ENCODE results near the gene VDAC2.

Gene VDAC2

DNA sequence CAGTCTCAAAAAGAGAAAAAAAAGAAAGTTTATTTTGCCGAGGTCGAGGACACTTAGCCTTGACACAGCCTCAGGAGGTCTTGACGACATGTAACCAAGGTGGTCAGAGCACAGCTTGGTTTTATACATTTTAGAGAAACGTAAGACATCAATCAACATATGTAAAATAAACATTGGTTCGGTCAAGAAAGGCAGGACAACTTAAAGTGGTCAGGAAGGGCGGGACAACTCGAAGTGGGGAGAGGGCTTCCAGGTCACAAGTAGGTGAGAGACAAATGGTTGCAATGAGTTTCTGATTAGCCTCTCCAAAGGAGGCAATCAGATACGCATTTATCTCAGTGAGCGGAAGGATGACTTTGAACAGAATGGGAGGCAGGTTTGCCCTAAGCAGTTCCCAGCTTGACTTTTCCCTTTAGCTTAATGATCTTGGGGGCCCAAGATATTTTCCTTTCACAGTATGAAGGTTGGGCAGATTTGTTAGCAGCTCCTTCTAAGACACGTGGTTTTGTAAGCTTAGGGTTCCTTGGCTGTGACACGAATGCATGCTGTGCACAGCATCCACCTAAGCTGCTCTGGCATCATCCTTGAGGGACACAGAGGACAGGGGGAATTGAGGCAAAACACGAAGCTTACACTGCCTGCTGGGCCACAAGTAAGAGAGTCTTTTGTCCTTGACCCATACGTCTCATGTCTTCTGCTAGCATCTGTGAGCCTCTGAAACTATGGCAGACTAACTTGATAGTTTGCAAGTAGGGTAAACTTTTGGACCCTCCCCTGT, 3.3 kb upstream of the VDAC2 start (continued):
- TF ChIP-seq, protein P1, sequence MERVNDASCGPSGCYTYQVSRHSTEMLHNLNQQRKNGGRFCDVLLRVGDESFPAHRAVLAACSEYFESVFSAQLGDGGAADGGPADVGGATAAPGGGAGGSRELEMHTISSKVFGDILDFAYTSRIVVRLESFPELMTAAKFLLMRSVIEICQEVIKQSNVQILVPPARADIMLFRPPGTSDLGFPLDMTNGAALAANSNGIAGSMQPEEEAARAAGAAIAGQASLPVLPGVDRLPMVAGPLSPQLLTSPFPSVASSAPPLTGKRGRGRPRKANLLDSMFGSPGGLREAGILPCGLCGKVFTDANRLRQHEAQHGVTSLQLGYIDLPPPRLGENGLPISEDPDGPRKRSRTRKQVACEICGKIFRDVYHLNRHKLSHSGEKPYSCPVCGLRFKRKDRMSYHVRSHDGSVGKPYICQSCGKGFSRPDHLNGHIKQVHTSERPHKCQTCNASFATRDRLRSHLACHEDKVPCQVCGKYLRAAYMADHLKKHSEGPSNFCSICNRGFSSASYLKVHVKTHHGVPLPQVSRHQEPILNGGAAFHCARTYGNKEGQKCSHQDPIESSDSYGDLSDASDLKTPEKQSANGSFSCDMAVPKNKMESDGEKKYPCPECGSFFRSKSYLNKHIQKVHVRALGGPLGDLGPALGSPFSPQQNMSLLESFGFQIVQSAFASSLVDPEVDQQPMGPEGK (CRISPR knock-in tag; IDR thresholded peaks at IDR 0.05; ENCODE audit: borderline replicate concordance): no peak
- TF ChIP-seq ZC3H10 (CRISPR knock-in tag; IDR thresholded peaks at IDR 0.05): no peak
- no peak for TF ChIP-seq GLIS3 (CRISPR knock-in tag; IDR thresholded peaks at IDR 0.05)

DNA sequence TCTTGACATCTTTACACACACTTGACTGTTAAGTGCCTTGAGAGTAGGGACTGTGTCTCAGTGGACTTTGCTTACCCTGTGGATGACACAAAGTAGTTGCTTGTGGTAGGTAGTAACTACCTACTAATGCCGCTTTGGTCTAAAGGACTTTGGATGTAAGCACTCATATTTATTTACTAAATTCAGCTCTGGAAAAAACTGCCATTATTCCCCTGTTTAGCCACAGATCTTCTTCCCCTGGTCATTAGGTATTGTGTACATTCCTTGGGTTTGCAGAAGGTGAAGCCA, 2.8 kb upstream of the VDAC2 start:
- no peak for ATAC-seq

DNA sequence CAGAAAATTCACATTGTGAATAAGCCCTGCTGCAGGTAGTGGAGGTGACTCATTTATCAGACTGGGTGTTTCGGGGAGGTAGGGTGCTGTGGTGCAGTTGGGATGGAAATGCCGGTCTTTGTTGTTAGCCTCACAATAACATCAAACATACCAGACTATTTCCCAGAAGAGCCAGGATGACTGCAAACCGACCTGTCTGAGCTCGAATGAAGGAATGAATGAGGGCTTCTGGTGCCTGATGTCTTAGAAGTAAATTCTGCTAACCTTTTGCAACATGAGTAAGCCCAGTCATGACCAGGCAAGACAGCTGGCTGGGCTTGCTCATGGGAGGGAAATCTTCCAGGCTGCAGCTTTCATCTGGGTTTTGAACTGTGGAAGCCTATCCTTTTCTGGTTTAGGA, 2.4 kb upstream of the VDAC2 start:
- no peak for TF ChIP-seq ZFP3 (CRISPR knock-in tag; IDR thresholded peaks at IDR 0.05)
- TF ChIP-seq, protein P2, sequence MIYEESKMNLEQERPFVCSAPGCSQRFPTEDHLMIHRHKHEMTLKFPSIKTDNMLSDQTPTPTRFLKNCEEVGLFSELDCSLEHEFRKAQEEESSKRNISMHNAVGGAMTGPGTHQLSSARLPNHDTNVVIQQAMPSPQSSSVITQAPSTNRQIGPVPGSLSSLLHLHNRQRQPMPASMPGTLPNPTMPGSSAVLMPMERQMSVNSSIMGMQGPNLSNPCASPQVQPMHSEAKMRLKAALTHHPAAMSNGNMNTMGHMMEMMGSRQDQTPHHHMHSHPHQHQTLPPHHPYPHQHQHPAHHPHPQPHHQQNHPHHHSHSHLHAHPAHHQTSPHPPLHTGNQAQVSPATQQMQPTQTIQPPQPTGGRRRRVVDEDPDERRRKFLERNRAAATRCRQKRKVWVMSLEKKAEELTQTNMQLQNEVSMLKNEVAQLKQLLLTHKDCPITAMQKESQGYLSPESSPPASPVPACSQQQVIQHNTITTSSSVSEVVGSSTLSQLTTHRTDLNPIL (CRISPR knock-in tag; IDR thresholded peaks at IDR 0.05; ENCODE audit: low read depth): no peak

More for the DNA sequence above, 2.8 kb upstream of the VDAC2 start:
- TF ChIP-seq, protein P3, sequence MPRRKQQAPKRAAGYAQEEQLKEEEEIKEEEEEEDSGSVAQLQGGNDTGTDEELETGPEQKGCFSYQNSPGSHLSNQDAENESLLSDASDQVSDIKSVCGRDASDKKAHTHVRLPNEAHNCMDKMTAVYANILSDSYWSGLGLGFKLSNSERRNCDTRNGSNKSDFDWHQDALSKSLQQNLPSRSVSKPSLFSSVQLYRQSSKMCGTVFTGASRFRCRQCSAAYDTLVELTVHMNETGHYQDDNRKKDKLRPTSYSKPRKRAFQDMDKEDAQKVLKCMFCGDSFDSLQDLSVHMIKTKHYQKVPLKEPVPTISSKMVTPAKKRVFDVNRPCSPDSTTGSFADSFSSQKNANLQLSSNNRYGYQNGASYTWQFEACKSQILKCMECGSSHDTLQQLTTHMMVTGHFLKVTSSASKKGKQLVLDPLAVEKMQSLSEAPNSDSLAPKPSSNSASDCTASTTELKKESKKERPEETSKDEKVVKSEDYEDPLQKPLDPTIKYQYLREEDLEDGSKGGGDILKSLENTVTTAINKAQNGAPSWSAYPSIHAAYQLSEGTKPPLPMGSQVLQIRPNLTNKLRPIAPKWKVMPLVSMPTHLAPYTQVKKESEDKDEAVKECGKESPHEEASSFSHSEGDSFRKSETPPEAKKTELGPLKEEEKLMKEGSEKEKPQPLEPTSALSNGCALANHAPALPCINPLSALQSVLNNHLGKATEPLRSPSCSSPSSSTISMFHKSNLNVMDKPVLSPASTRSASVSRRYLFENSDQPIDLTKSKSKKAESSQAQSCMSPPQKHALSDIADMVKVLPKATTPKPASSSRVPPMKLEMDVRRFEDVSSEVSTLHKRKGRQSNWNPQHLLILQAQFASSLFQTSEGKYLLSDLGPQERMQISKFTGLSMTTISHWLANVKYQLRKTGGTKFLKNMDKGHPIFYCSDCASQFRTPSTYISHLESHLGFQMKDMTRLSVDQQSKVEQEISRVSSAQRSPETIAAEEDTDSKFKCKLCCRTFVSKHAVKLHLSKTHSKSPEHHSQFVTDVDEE (CRISPR knock-in tag; IDR thresholded peaks at IDR 0.05): no peak
- no peak for TF ChIP-seq ZNF565 (CRISPR knock-in tag; conservative IDR thresholded peaks at IDR 0.05; ENCODE audit: low read depth)
- TF ChIP-seq TCF4 (CRISPR knock-in tag; IDR thresholded peaks at IDR 0.05; ENCODE audit: borderline replicate concordance): no peak
- no peak for TF ChIP-seq ARNTL (CRISPR knock-in tag; IDR thresholded peaks at IDR 0.05; ENCODE audit: borderline replicate concordance, low read depth)
- TF ChIP-seq GLIS3 (CRISPR knock-in tag; IDR thresholded peaks at IDR 0.05): no peak
- no peak for TF ChIP-seq ZFP3 (CRISPR knock-in tag; IDR thresholded peaks at IDR 0.05)

DNA sequence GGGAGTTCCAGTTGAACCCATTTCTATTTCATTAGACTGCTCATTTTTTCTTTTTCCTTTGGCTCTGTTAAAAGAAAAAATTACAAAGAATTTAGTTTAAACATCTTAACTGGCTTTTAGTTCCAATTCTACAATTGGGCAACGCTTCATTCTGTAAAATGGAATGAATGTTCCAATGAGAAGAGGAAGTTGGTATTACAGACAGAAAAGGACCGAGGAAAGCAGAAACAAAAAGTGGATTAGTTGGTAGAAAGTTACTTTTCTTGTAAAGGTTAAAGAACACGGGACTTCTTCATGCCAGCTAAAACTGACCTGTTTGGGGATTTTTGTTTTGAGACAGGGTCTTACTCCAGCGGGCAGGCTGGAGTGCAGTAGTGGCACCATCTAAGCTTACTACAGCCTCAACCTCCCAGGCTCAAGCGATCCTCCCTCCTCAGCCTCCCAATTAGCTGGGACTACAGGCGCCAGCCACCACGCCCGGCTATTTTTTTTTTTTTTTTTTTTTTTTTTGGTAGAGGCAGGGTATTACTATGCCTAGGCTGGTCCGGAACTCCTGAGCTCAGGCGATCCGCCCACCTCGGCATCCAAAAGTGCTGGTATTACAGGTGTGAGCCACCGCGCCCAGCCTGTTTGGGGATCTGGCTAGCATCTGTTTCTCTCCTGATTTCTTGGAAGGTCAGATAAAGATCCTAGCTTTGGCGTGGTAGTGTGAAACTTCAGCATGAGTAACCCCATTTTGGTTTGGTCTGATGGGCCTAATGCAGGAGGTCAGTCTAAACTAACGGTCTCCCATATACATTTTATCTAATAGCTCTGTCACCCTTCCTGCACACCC, 1.3 kb upstream of the VDAC2 start:
- ATAC-seq: no peak
- TF ChIP-seq ZNF565 (CRISPR knock-in tag; conservative IDR thresholded peaks at IDR 0.05; ENCODE audit: low read depth): no peak
- TF ChIP-seq, protein P4, sequence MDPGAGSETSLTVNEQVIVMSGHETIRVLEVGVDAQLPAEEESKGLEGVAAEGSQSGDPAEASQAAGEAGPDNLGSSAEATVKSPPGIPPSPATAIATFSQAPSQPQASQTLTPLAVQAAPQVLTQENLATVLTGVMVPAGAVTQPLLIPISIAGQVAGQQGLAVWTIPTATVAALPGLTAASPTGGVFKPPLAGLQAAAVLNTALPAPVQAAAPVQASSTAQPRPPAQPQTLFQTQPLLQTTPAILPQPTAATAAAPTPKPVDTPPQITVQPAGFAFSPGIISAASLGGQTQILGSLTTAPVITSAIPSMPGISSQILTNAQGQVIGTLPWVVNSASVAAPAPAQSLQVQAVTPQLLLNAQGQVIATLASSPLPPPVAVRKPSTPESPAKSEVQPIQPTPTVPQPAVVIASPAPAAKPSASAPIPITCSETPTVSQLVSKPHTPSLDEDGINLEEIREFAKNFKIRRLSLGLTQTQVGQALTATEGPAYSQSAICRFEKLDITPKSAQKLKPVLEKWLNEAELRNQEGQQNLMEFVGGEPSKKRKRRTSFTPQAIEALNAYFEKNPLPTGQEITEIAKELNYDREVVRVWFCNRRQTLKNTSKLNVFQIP (CRISPR knock-in tag; IDR thresholded peaks at IDR 0.05; ENCODE audit: borderline replicate concordance, low read depth): no peak
- TF ChIP-seq, protein P5, sequence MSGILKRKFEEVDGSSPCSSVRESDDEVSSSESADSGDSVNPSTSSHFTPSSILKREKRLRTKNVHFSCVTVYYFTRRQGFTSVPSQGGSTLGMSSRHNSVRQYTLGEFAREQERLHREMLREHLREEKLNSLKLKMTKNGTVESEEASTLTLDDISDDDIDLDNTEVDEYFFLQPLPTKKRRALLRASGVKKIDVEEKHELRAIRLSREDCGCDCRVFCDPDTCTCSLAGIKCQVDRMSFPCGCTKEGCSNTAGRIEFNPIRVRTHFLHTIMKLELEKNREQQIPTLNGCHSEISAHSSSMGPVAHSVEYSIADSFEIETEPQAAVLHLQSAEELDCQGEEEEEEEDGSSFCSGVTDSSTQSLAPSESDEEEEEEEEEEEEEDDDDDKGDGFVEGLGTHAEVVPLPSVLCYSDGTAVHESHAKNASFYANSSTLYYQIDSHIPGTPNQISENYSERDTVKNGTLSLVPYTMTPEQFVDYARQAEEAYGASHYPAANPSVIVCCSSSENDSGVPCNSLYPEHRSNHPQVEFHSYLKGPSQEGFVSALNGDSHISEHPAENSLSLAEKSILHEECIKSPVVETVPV (CRISPR knock-in tag; IDR thresholded peaks at IDR 0.05): no peak
- no peak for TF ChIP-seq PPARA (CRISPR knock-in tag; IDR thresholded peaks at IDR 0.05; ENCODE audit: borderline replicate concordance)
- no peak for TF ChIP-seq ARNTL (CRISPR knock-in tag; IDR thresholded peaks at IDR 0.05; ENCODE audit: borderline replicate concordance, low read depth)
- no peak for TF ChIP-seq ESRRG (CRISPR knock-in tag; IDR thresholded peaks at IDR 0.05)
- no peak; the same call in 1 of the 2 replicates for TF ChIP-seq ZC3H10 (CRISPR knock-in tag; IDR thresholded peaks at IDR 0.05)
- no peak for TF ChIP-seq ZNF8 (CRISPR knock-in tag; IDR thresholded peaks at IDR 0.05)
- no peak for TF ChIP-seq CSDC2 (CRISPR knock-in tag; IDR thresholded peaks at IDR 0.05)
- TF ChIP-seq TOX (CRISPR knock-in tag; IDR thresholded peaks at IDR 0.05; ENCODE audit: borderline replicate concordance): no peak
- TF ChIP-seq ZNF70 (CRISPR knock-in tag; IDR thresholded peaks at IDR 0.05): no peak

More for the DNA sequence above, 2.4 kb upstream of the VDAC2 start:
- ATAC-seq: no peak
